ENCODE data around the gene MCUB.

The MCUB gene

DNA sequence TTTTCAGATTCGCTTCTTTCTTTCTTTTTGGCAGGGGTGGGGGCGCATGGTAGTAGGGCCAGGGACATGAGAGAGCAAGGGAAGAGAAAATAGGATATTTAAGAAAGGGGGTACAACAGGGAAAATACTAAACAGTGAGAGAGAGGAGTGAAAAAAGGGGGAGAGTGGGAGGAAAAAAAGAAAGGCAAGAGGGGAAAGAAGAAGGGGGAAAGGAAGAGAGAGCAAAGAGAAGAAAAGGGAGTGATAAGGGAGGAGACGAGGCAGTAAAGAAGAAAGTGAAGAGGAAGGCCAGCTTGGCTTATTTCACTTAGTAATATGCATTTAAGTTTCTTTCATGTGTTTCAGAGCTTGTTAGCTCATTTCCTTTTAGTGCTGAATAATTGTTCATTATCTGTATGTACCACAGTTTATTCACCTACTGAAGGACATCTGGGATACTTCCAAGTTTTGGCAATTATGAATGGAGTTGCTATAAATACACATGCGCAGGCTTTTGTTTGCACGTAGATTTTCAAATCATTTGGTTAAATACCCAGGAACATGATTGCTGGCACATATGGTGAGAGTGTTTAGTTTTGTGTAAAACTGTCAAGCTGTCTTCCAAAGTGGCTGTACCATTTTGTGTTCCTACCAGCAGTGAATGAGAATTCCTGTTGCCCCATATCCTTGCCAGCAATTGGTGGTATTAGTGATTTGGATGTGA, 105.9 kb downstream of the MCUB start:
- Histone ChIP-seq H3K36me3 (ENCODE audit: control insufficient read depth, insufficient read depth, low read length) (no peaks in the 10 kb centered on the region), H3K79me2 (no peaks in the 10 kb centered on the region), H3K4me1 (no peaks in the 10 kb centered on the region), H3K9ac (no peak overlapping the region), H3K27me3 (ENCODE audit: control insufficient read depth, insufficient read depth, low read length) (no peaks in the 10 kb centered on the region), H3K4me2 (ENCODE audit: low read length) (no peak overlapping the region), H3K4me3 (ENCODE audit: low read depth, low read length) (no peak overlapping the region), H3K27ac (no peak overlapping the region), H2AFZ (no peak overlapping the region), H3K9me3 (ENCODE audit: control insufficient read depth, low read length) (no peaks in the 10 kb centered on the region)
- TF ChIP-seq CTCF (IDR thresholded peaks at IDR 0.05) = no peak

GRCh38 chr4:109671350-109671749, 111.3 kb downstream of the MCUB start:
- H2AFZ ChIP-seq = no peak overlapping the region
- H3K4me1 ChIP-seq = no peaks in the 10 kb centered on the region
- H3K4me3 ChIP-seq (ENCODE audit: low read depth, low read length) = no peak overlapping the region
- no peaks in the 10 kb centered on the region for H3K9me3 ChIP-seq (ENCODE audit: control insufficient read depth, low read length)
- H3K9ac ChIP-seq = no peak overlapping the region
- no peaks in the 10 kb centered on the region for H3K27me3 ChIP-seq (ENCODE audit: control insufficient read depth, insufficient read depth, low read length)
- no peak overlapping the region for H3K4me2 ChIP-seq (ENCODE audit: low read length)
- no peak for TF ChIP-seq CTCF (IDR thresholded peaks at IDR 0.05)
- H3K36me3 ChIP-seq (ENCODE audit: control insufficient read depth, insufficient read depth, low read length) = no peaks in the 10 kb centered on the region
- H3K27ac ChIP-seq = no peak overlapping the region
- H3K79me2 ChIP-seq = no peaks in the 10 kb centered on the region

GRCh38 chr4:109672169-109672930, 112.3 kb downstream of the MCUB start:
- no peaks in the 10 kb centered on the region for H3K79me2 ChIP-seq
- H3K9ac ChIP-seq = no peak overlapping the region
- H3K9me3 ChIP-seq (ENCODE audit: control insufficient read depth, low read length) = no peaks in the 10 kb centered on the region
- no peaks in the 10 kb centered on the region for H3K4me1 ChIP-seq
- TF ChIP-seq CTCF (IDR thresholded peaks at IDR 0.05) = no peak
- no peaks in the 10 kb centered on the region for H3K36me3 ChIP-seq (ENCODE audit: control insufficient read depth, insufficient read depth, low read length)
- H3K4me3 ChIP-seq (ENCODE audit: low read depth, low read length) = no peak overlapping the region
- H3K27ac ChIP-seq = no peak overlapping the region
- H3K4me2 ChIP-seq (ENCODE audit: low read length) = no peak overlapping the region
- H3K27me3 ChIP-seq (ENCODE audit: control insufficient read depth, insufficient read depth, low read length) = no peaks in the 10 kb centered on the region
- no peak overlapping the region for H2AFZ ChIP-seq

DNA sequence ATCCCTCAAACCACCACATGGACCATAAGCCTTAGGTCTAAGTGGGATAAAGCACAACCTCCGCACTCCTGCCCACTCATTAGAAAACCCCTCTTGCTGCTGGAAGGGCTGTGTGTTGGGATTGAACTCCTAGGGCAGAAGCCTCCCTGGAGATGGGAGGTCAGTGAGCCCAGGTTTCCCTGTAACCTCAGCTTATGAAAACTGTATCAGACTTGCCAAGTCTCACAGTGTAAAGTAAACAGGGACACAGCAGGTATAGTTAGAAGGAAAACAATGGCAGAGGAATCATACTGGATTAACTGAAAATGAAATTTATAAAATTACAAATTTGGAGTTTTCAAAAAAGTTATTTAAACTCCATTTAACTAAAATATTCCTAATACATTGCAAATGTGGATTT, 113.3 kb downstream of the MCUB start:
- no peaks in the 10 kb centered on the region for H3K4me1 ChIP-seq
- H3K27ac ChIP-seq = no peak overlapping the region
- no peak for TF ChIP-seq CTCF (IDR thresholded peaks at IDR 0.05)

More for the DNA sequence above, 113.3 kb downstream of the MCUB start:
- Histone ChIP-seq H3K9ac (no peak overlapping the region), H3K27me3 (ENCODE audit: control insufficient read depth, insufficient read depth, low read length) (no peaks in the 10 kb centered on the region), H3K4me3 (ENCODE audit: low read depth, low read length) (no peak overlapping the region), H3K9me3 (ENCODE audit: control insufficient read depth, low read length) (no peaks in the 10 kb centered on the region), H3K79me2 (no peaks in the 10 kb centered on the region), H3K36me3 (ENCODE audit: control insufficient read depth, insufficient read depth, low read length) (no peaks in the 10 kb centered on the region), H2AFZ (no peak overlapping the region), H3K4me2 (ENCODE audit: low read length) (no peak overlapping the region)

Data from parathyroid adenoma (tissue), 2 donors.